ENCODE measurements around the gene GC. TPM values are rescaled to one million over a fixed set of nuclear protein-coding genes. Genes with fewer than 3 reads are reported as not detected.
"Not testable (repeated sequence)": the region's sequence is repeated elsewhere in the genome, so short reads cannot be mapped to it uniquely, and the experiment has no call there.

The GC gene
- total RNA-seq, 1 donor: not detected

GRCh38 chr4:71816676-71817303 lies 32.9 kb upstream of the GC start:
- no peak overlapping the region for H3K4me3 ChIP-seq (ENCODE audit: low read depth, low read length)
- TF ChIP-seq CTCF (IDR thresholded peaks at IDR 0.05; ENCODE audit: insufficient read depth, low read length): no peak
- DNase-seq (ENCODE audit: low read depth): no peak

- DNase-seq (ENCODE audit: low read depth): no peak
- no peak overlapping the region for H3K4me3 ChIP-seq (ENCODE audit: low read depth, low read length)
- TF ChIP-seq CTCF (IDR thresholded peaks at IDR 0.05; ENCODE audit: insufficient read depth, low read length): no peak
Measured at GRCh38 chr4:71814433-71814832, 30.6 kb upstream of the GC start.

GRCh38 chr4:71809805-71810204 lies 25.9 kb upstream of the GC start:
- H3K4me3 ChIP-seq (ENCODE audit: low read depth, low read length); DNase-seq (ENCODE audit: low read depth): not testable (repeated sequence)

- DNase-seq (ENCODE audit: low read depth): no peak
- no peak for TF ChIP-seq CTCF (IDR thresholded peaks at IDR 0.05; ENCODE audit: insufficient read depth, low read length)
- H3K4me3 ChIP-seq (ENCODE audit: low read depth, low read length): no peak overlapping the region
Measured at GRCh38 chr4:71807469-71807868, 23.6 kb upstream of the GC start.

- not testable (repeated sequence) for DNase-seq (ENCODE audit: low read depth); H3K4me3 ChIP-seq (ENCODE audit: low read depth, low read length)
Measured at GRCh38 chr4:71805230-71805629, 21.4 kb upstream of the GC start.

GRCh38 chr4:71804017-71804697 lies 20.3 kb upstream of the GC start:
- not testable (repeated sequence) for H3K4me3 ChIP-seq (ENCODE audit: low read depth, low read length); DNase-seq (ENCODE audit: low read depth)

GRCh38 chr4:71785959-71786358 lies 2.1 kb upstream of the GC start:
- TF ChIP-seq CTCF (IDR thresholded peaks at IDR 0.05; ENCODE audit: insufficient read depth, low read length): no peak
- DNase-seq (ENCODE audit: low read depth): peak; percentile 4

GRCh38 chr4:71784569-71785197 lies 804 bp upstream of the GC start:
- no peak for TF ChIP-seq CTCF (IDR thresholded peaks at IDR 0.05; ENCODE audit: insufficient read depth, low read length)
- H3K4me3 ChIP-seq (ENCODE audit: low read depth, low read length): no peak overlapping the region
- DNase-seq (ENCODE audit: low read depth): no peak

More at GRCh38 chr4:71785959-71786358, 2.1 kb upstream of the GC start:
- no peak overlapping the region for H3K4me3 ChIP-seq (ENCODE audit: low read depth, low read length)
